Panc1 (cell line): ENCODE data around the gene AGBL4. TPM values are rescaled to one million over a fixed set of nuclear protein-coding genes. Genes with fewer than 3 reads are reported as not detected.

ENCODE experiments used
- ATAC-seq: fragments of 200-7000 bp; cut with Tn5 transposase; 2 replicates; pipeline ENCODE4 v1.9.1; 2020; ENCODE audit warnings: mild to moderate bottlenecking, moderate library complexity
- BruUV-seq: library from RNA; stranded (reverse); fragments of 400-500 nt; replicated peaks from 2 replicates; lab custom pipeline; 2021; lab: Mats Ljungman, UMichigan
- CTCF ChIA-PET: fragments of 300-600 bp; sonication (Branson Sonifier 250); formaldehyde crosslinking; loops from one replicate; lab custom pipeline; 2022; ENCODE audit warnings: antibody characterized with exemption; lab: Charles Lee
- POLR2A ChIA-PET: fragments of 300-600 bp; sonication (Branson Sonifier 250); formaldehyde crosslinking; loops from one replicate; lab custom pipeline; 2022; ENCODE audit warnings: antibody characterized with exemption; lab: Charles Lee
- DNase-seq: peaks from one replicate; pipeline ENCODE4 v3.0.0-alpha.2; 2010; ENCODE audit warnings: low read depth, low spot score
- H3K27ac ChIP-seq: 2 replicates; pipeline ENCODE4 v1.5.1; 2011; ENCODE audit warnings: mild to moderate bottlenecking, low read length, inconsistent platforms
- H3K27me3 ChIP-seq: fragments of 200-500 bp; sonication (Bioruptor generic); 2 replicates; pipeline ENCODE4 v1.6.0; 2014; ENCODE audit warnings: low read length, inconsistent platforms; ENCODE audit not compliant: control insufficient read depth, insufficient read depth
- H3K36me3 ChIP-seq: fragments of 200-500 bp; sonication (Bioruptor generic); 2 replicates; pipeline ENCODE4 v1.5.1; 2014; ENCODE audit warnings: inconsistent platforms, mild to moderate bottlenecking, low read length, moderate library complexity; ENCODE audit not compliant: control insufficient read depth, insufficient read depth
- H3K4me1 ChIP-seq: 2 replicates; pipeline ENCODE4 v1.5.1; 2011; ENCODE audit warnings: inconsistent platforms, mild to moderate bottlenecking, low read length, moderate library complexity; ENCODE audit not compliant: control insufficient read depth, insufficient read depth
- H3K4me3 ChIP-seq, 2 experiments: 2 replicates each; pipeline ENCODE4 v1.5.1; 2011 to 2012; ENCODE audit warnings: low read depth in 2 of 2, low read length in 2 of 2, mild to moderate bottlenecking in 2 of 2, inconsistent platforms in 1 of 2, moderate library complexity in 1 of 2
- H3K9me3 ChIP-seq: fragments of 200-500 bp; sonication (Bioruptor generic); 2 replicates; pipeline ENCODE4 v1.5.1; 2014; ENCODE audit warnings: low read depth, mild to moderate bottlenecking, inconsistent platforms, low read length, moderate library complexity; ENCODE audit not compliant: control insufficient read depth, insufficient read depth
- CTCF ChIP-seq: fragments of 450-650 bp; IDR thresholded peaks from 2 replicates; pipeline ENCODE4 v1.5.1; 2017; ENCODE audit warnings: mild to moderate bottlenecking
- POLR2AphosphoS5 ChIP-seq: IDR thresholded peaks from 2 replicates; pipeline ENCODE4 v1.6.1; 2012; ENCODE audit warnings: mild to moderate bottlenecking, low read depth, low read length, moderate library complexity
- REST ChIP-seq, 2 experiments: IDR thresholded peaks; 2 replicates each; pipeline ENCODE4 v1.6.1; 2011 to 2012; ENCODE audit warnings: low read depth in 2 of 2, control low read depth in 1 of 2, low read length in 1 of 2, mild to moderate bottlenecking in 1 of 2, moderate library complexity in 1 of 2; ENCODE audit not compliant: insufficient read depth in 1 of 2
- SIN3A ChIP-seq: IDR thresholded peaks from 2 replicates; pipeline ENCODE4 v1.6.1; 2012; ENCODE audit warnings: low read depth, mild to moderate bottlenecking, low read length, moderate library complexity, borderline replicate concordance; ENCODE audit not compliant: insufficient read depth
- TCF7L2 ChIP-seq: IDR thresholded peaks from 2 replicates; pipeline ENCODE4 v1.6.1; 2011; ENCODE audit warnings: mild to moderate bottlenecking, low read depth, low read length, inconsistent platforms
- in situ Hi-C: cut with HindIII; loops from 2 replicates; pipeline ENCODE4 v1.10.0; 2016; ENCODE audit warnings: low sequenced_read_pairs, low pct_unique_long_range_greater_than_20kb
- intact Hi-C: fragments of 100-400 bp; cut with micrococcal nuclease; formaldehyde crosslinking; loops from one replicate; pipeline ENCODE4 v1.10.0; 2022; ENCODE audit not compliant: unreplicated experiment
- total RNA-seq: library from RNA; stranded (reverse); gene quantifications from one replicate; pipeline ENCODE4 v1.2.1, GENCODE V29; 2021; ENCODE audit not compliant: unreplicated experiment

Gene AGBL4
- total RNA-seq, 1 experiment from 2014 or later: not detected

GRCh38 chr1:48610628-48611542, 1412.9 kb downstream of the AGBL4 start:
- DNase-seq (no peak), ATAC-seq (no peak)
- no peak overlapping the region for H3K4me3 ChIP-seq
- no peaks in the 10 kb centered on the region for H3K36me3 ChIP-seq
- no TSS peak for BruUV-seq
- no peaks in the 10 kb centered on the region for H3K4me1 ChIP-seq
- H3K27me3 ChIP-seq: no peaks in the 10 kb centered on the region; the same call in 1 of the 2 replicates
- no peak for TF ChIP-seq TCF7L2
- TF ChIP-seq CTCF: no peak
- no peak for TF ChIP-seq REST (IDR thresholded peaks at IDR 0.05; ENCODE audit: insufficient read depth in 1 of 2, low read depth in 2 of 2, low read length in 1 of 2)
- no peak for TF ChIP-seq SIN3A
- TF ChIP-seq POLR2AphosphoS5: no peak
- CTCF ChIA-PET: no interaction called here
- H3K27ac ChIP-seq: no peak overlapping the region
- intact Hi-C loops (no loop called here), in situ Hi-C loops (no loop called here)
- POLR2A ChIA-PET: no interaction called here
- no peaks in the 10 kb centered on the region for H3K9me3 ChIP-seq

- BruUV-seq: no TSS peak
- H3K4me1 ChIP-seq: no peaks in the 10 kb centered on the region
- intact Hi-C loops (no loop called here), in situ Hi-C loops (no loop called here)
- no peaks in the 10 kb centered on the region for H3K9me3 ChIP-seq
- DNase-seq (no peak), ATAC-seq (no peak)
- no peaks in the 10 kb centered on the region for H3K36me3 ChIP-seq
- ChIA-PET POLR2A (no interaction called here), CTCF (no interaction called here)
- H3K4me3 ChIP-seq: no peak overlapping the region
- no peaks in the 10 kb centered on the region; the same call in 1 of the 2 replicates for H3K27me3 ChIP-seq
- no peak overlapping the region for H3K27ac ChIP-seq
- TF ChIP-seq POLR2AphosphoS5 (no peak), REST (IDR thresholded peaks at IDR 0.05; ENCODE audit: insufficient read depth in 1 of 2, low read depth in 2 of 2, low read length in 1 of 2) (no peak), CTCF (no peak), TCF7L2 (no peak)
These were observed 1414.9 kb downstream of the AGBL4 start for GRCh38 chr1:48608882-48609281.
